Natural killer cell treated with Interleukin-12 subunit alpha and Interleukin-12 subunit beta and Interleukin-15 and Interleukin-18, amount 100 ng/mL, for 72 hours (primary cell): Measurements from ENCODE around the gene KLF17. TPM values are rescaled to one million over a fixed set of nuclear protein-coding genes. Genes with fewer than 3 reads are reported as not detected.
"Not testable (repeated sequence)": the region's sequence is repeated elsewhere in the genome, so short reads cannot be mapped to it uniquely, and the experiment has no call there.

Source experiments
- ATAC-seq, 2 donors: fragments of 150-1000 bp; cut with Tn5 transposase in 1 of 2; sonication (Bioruptor Pico), chemical (Tn5 transposase) in 1 of 2; 2 replicates each; pipeline ENCODE4 v1.10.0; 2021
- DNase-seq: peaks from one replicate; pipeline ENCODE4 v3.0.0; 2022; ENCODE audit warnings: low spot score
- H3K27ac Mint-ChIP-seq, 2 donors: 1 replicate in 1 of 2; 2 replicates in 1 of 2; pipeline ENCODE4 v1.8.0; 2022; ENCODE audit warnings: mixed read lengths in 2 of 2, mild to moderate bottlenecking in 1 of 2, moderate library complexity in 1 of 2
- H3K27me3 Mint-ChIP-seq, 2 donors: 1 replicate in 1 of 2; 2 replicates in 1 of 2; pipeline ENCODE4 v1.8.0; 2022; ENCODE audit warnings: mixed read lengths in 2 of 2
- H3K36me3 Mint-ChIP-seq: one replicate; pipeline ENCODE4 v1.8.0; 2022; ENCODE audit warnings: mixed read lengths
- H3K4me1 Mint-ChIP-seq, 2 donors: 1 replicate in 1 of 2; 2 replicates in 1 of 2; pipeline ENCODE4 v1.8.0; 2022; ENCODE audit warnings: low read depth in 2 of 2, mixed read lengths in 2 of 2, mild to moderate bottlenecking in 1 of 2
- H3K4me3 Mint-ChIP-seq: one replicate; pipeline ENCODE4 v1.8.0; 2022; ENCODE audit warnings: mixed read lengths
- H3K9me3 Mint-ChIP-seq: 2 replicates; pipeline ENCODE4 v1.8.0; 2022; ENCODE audit warnings: mixed read lengths
- total RNA-seq, 2 donors: library from RNA; stranded (reverse); gene quantifications; one replicate each; pipeline ENCODE4 v1.2.3, GENCODE V29; 2022

KLF17 gene
- total RNA-seq, 2 donors from 2014 or later: not detected

GRCh38 chr1:44117272-44117671 lies 1.3 kb upstream of the KLF17 start:
- H3K4me3 Mint-ChIP-seq, H3K27ac Mint-ChIP-seq, ATAC-seq, H3K4me1 Mint-ChIP-seq, H3K9me3 Mint-ChIP-seq, H3K36me3 Mint-ChIP-seq, DNase-seq: not testable (repeated sequence)
- peaks cover 18 to 48% of the 10 kb centered on the region in 2 donors for H3K27me3 Mint-ChIP-seq

- H3K4me3 Mint-ChIP-seq: no peak overlapping the region
Measured at GRCh38 chr1:44119525-44119924, 904 bp downstream of the KLF17 start.

GRCh38 chr1:44120398-44120949 lies 1.9 kb downstream of the KLF17 start:
- no peak overlapping the region for H3K4me3 Mint-ChIP-seq
- ATAC-seq: no peak

More at GRCh38 chr1:44119525-44119924, 904 bp downstream of the KLF17 start:
- Mint-ChIP-seq H3K4me1 (no peaks in the 10 kb centered on the region), H3K36me3 (no peaks in the 10 kb centered on the region), H3K27ac (no peak overlapping the region), H3K9me3 (no peaks in the 10 kb centered on the region), H3K27me3 (peaks cover 14 to 39% of the 10 kb centered on the region in 2 donors)
- ATAC-seq (no peak), DNase-seq (no peak)

GRCh38 chr1:44129616-44130500 lies 11.2 kb downstream of the KLF17 start:
- H3K9me3 Mint-ChIP-seq: no peaks in the 10 kb centered on the region
- H3K4me3 Mint-ChIP-seq: no peak overlapping the region
- H3K36me3 Mint-ChIP-seq: no peaks in the 10 kb centered on the region

More at GRCh38 chr1:44120398-44120949, 1.9 kb downstream of the KLF17 start:
- H3K27ac Mint-ChIP-seq: no peak overlapping the region
- DNase-seq: no peak
- no peaks in the 10 kb centered on the region for H3K4me1 Mint-ChIP-seq
- no peaks in the 10 kb centered on the region for H3K9me3 Mint-ChIP-seq
- peaks cover 14 to 38% of the 10 kb centered on the region in 2 donors for H3K27me3 Mint-ChIP-seq
- H3K36me3 Mint-ChIP-seq: no peaks in the 10 kb centered on the region

GRCh38 chr1:44131411-44131810 lies 12.8 kb downstream of the KLF17 start:
- ATAC-seq (no peak), DNase-seq (no peak)
- no peak overlapping the region for H3K4me3 Mint-ChIP-seq
- no peak overlapping the region for H3K27ac Mint-ChIP-seq
- H3K36me3 Mint-ChIP-seq: no peaks in the 10 kb centered on the region
- H3K27me3 Mint-ChIP-seq: peaks cover 15 to 28% of the 10 kb centered on the region in 2 donors
- H3K9me3 Mint-ChIP-seq: no peaks in the 10 kb centered on the region
- H3K4me1 Mint-ChIP-seq: no peaks in the 10 kb centered on the region

More at GRCh38 chr1:44129616-44130500, 11.2 kb downstream of the KLF17 start:
- Mint-ChIP-seq H3K27ac (no peak overlapping the region), H3K4me1 (no peaks in the 10 kb centered on the region), H3K27me3 (peaks cover 18 to 28% of the 10 kb centered on the region in 2 donors)
- ATAC-seq (no peak), DNase-seq (no peak)

- Mint-ChIP-seq H3K4me3 (no peak overlapping the region), H3K9me3 (no peaks in the 10 kb centered on the region), H3K27ac (no peak overlapping the region), H3K4me1 (no peaks in the 10 kb centered on the region), H3K36me3 (no peaks in the 10 kb centered on the region), H3K27me3 (peaks cover 12 to 14% of the 10 kb centered on the region in 2 donors)
- ATAC-seq (no peak), DNase-seq (no peak)
Measured at GRCh38 chr1:44134071-44134920, 15.7 kb downstream of the KLF17 start.

- H3K4me1 Mint-ChIP-seq: no peaks in the 10 kb centered on the region
- peaks cover 14 to 15% of the 10 kb centered on the region in 2 donors for H3K27me3 Mint-ChIP-seq
- no peaks in the 10 kb centered on the region for H3K36me3 Mint-ChIP-seq
- H3K4me3 Mint-ChIP-seq: no peak overlapping the region
- no peak for DNase-seq
- H3K9me3 Mint-ChIP-seq: no peaks in the 10 kb centered on the region
- no peak overlapping the region for H3K27ac Mint-ChIP-seq
- no peak for ATAC-seq
Measured at GRCh38 chr1:44135886-44136285, 17.3 kb downstream of the KLF17 start.

GRCh38 chr1:44138239-44138638 lies 19.6 kb downstream of the KLF17 start:
- H3K9me3 Mint-ChIP-seq: no peaks in the 10 kb centered on the region
- peaks cover 7 to 21% of the 10 kb centered on the region in 2 donors for H3K27me3 Mint-ChIP-seq
- H3K36me3 Mint-ChIP-seq: no peaks in the 10 kb centered on the region
- H3K4me1 Mint-ChIP-seq: no peaks in the 10 kb centered on the region
- H3K4me3 Mint-ChIP-seq: no peak overlapping the region
- DNase-seq (no peak), ATAC-seq (no peak)
- H3K27ac Mint-ChIP-seq: no peak overlapping the region

- not testable (repeated sequence) for H3K36me3 Mint-ChIP-seq, H3K27ac Mint-ChIP-seq, DNase-seq, H3K4me1 Mint-ChIP-seq, H3K9me3 Mint-ChIP-seq, H3K4me3 Mint-ChIP-seq, ATAC-seq
- H3K27me3 Mint-ChIP-seq: peaks cover 3 to 19% of the 10 kb centered on the region in 2 donors
Measured at GRCh38 chr1:44139565-44139964, 20.9 kb downstream of the KLF17 start.

GRCh38 chr1:44141531-44141930 lies 22.9 kb downstream of the KLF17 start, which contains the start of gene KLF18:
Gene KLF18 (minus strand): TSS chr1:44141631. CDS start chr1:44141631, 0 bp downstream.
- ATAC-seq: no peak
- H3K4me3 Mint-ChIP-seq: no peak within 1 kb of the TSS

GRCh38 chr1:44144962-44145756 lies 26.5 kb downstream of the KLF17 start:
- no peak for DNase-seq
- Mint-ChIP-seq H3K36me3 (peaks cover 17% of the 10 kb centered on the region), H3K9me3 (peaks cover 8% of the 10 kb centered on the region), H3K4me1 (no peaks in the 10 kb centered on the region), H3K4me3 (no peak overlapping the region), H3K27me3 (peaks cover 10 to 15% of the 10 kb centered on the region in 2 donors), H3K27ac (no peak overlapping the region)
- no peak for ATAC-seq

More at GRCh38 chr1:44141531-44141930, 22.9 kb downstream of the KLF17 start, which contains the start of gene KLF18:
- Mint-ChIP-seq H3K4me1 (no peaks in the 10 kb centered on the region), H3K27ac (no peak within 1 kb of the TSS), H3K9me3 (peaks cover 8% of the 10 kb centered on the region), H3K36me3 (peaks cover 17% of the 10 kb centered on the region), H3K27me3 (peaks cover 0 to 18% of the 10 kb centered on the region in 2 donors)
- no peak for DNase-seq

- ATAC-seq: no peak
- peaks cover 8% of the 10 kb centered on the region for H3K9me3 Mint-ChIP-seq
- H3K4me3 Mint-ChIP-seq: no peak overlapping the region
- no peaks in the 10 kb centered on the region for H3K4me1 Mint-ChIP-seq
- no peak for DNase-seq
- H3K27ac Mint-ChIP-seq: no peak overlapping the region
- H3K27me3 Mint-ChIP-seq: peaks cover 9 to 16% of the 10 kb centered on the region in 2 donors
- peaks cover 17% of the 10 kb centered on the region for H3K36me3 Mint-ChIP-seq
Measured at GRCh38 chr1:44146536-44147361, 28.1 kb downstream of the KLF17 start.
